T-cell (primary cell): ENCODE data around the gene C5orf22. TPM values are rescaled to one million over a fixed set of nuclear protein-coding genes. Genes with fewer than 3 reads are reported as not detected.

ENCODE experiments used
- ATAC-seq, 4 experiments: fragments of 200-7000 bp in 3 of 4; fragments of 150-1000 bp in 1 of 4; cut with Tn5 transposase; replicated peaks in 1 of 4; 1 replicate in 3 of 4; 2 replicates in 1 of 4; pipeline ENCODE4 v1.10.0; 2021; ENCODE audit warnings: moderate library complexity in 3 of 4, mild to moderate bottlenecking in 2 of 4, moderate number of reproducible peaks in 1 of 4
- CTCF ChIA-PET, 2 donors: fragments of 300-600 bp; sonication (Branson Sonifier 250); formaldehyde crosslinking; loops; one replicate each; lab custom pipeline; 2022; ENCODE audit warnings: antibody characterized with exemption in 2 of 2; lab: Charles Lee
- POLR2A ChIA-PET, 2 donors: fragments of 300-600 bp; sonication (Branson Sonifier 250); formaldehyde crosslinking; loops; one replicate each; lab custom pipeline; 2022; ENCODE audit warnings: antibody characterized with exemption in 2 of 2; lab: Charles Lee
- DNase-seq, 35 experiments: peaks; one replicate each; pipeline versions ENCODE4 v3.0.0 to v3.0.0-alpha.2; 2013 to 2023
- H3K27ac ChIP-seq: one replicate; pipeline ENCODE4 v1.5.1; 2013; ENCODE audit warnings: low read length
- H3K27me3 ChIP-seq, 2 experiments: replicated peaks in 1 of 2; 1 replicate in 1 of 2; 2 replicates in 1 of 2; pipeline versions ENCODE4 v1.6.1 to v1.7.0; 2013; ENCODE audit warnings: low read length in 1 of 2, mixed read lengths in 1 of 2; ENCODE audit not compliant: control insufficient read depth in 2 of 2, insufficient read depth in 2 of 2; ENCODE audit errors: extremely low read depth in 1 of 2
- H3K36me3 ChIP-seq, 2 donors: 1 replicate in 1 of 2; 2 replicates in 1 of 2; pipeline versions ENCODE4 v1.6.1 to v1.7.0; 2013; ENCODE audit warnings: low read length in 1 of 2; ENCODE audit not compliant: control insufficient read depth in 2 of 2, insufficient read depth in 1 of 2; ENCODE audit errors: extremely low read depth in 1 of 2
- H3K4me1 ChIP-seq, 2 experiments: 1 replicate in 1 of 2; 2 replicates in 1 of 2; pipeline versions ENCODE4 v1.6.1 to v1.7.0; 2013; ENCODE audit warnings: low read length in 2 of 2, mixed read lengths in 1 of 2; ENCODE audit not compliant: insufficient read depth in 2 of 2, control insufficient read depth in 1 of 2; ENCODE audit errors: extremely low read depth in 1 of 2
- H3K4me3 ChIP-seq, 2 donors: 1 replicate in 1 of 2; 2 replicates in 1 of 2; pipeline versions ENCODE4 v1.5.1 to v1.7.0; 2013; ENCODE audit warnings: mild to moderate bottlenecking in 2 of 2, low read length in 1 of 2, moderate library complexity in 1 of 2; ENCODE audit not compliant: control insufficient read depth in 1 of 2; ENCODE audit errors: extremely low read depth in 1 of 2
- H3K9me3 ChIP-seq: 2 replicates; pipeline ENCODE4 v1.7.0; 2013
- H3K27ac Mint-ChIP-seq, 2 donors: one replicate each; pipeline ENCODE4 v1.8.0; 2020 to 2021; ENCODE audit warnings: mild to moderate bottlenecking in 2 of 2, mixed read lengths in 2 of 2
- H3K27me3 Mint-ChIP-seq, 2 donors: one replicate each; pipeline ENCODE4 v1.8.0; 2021 to 2022; ENCODE audit warnings: mixed read lengths in 2 of 2
- H3K36me3 Mint-ChIP-seq: one replicate; pipeline ENCODE4 v1.8.0; 2021; ENCODE audit warnings: mixed read lengths
- H3K4me1 Mint-ChIP-seq, 3 donors: one replicate each; pipeline ENCODE4 v1.8.0; 2020 to 2022; ENCODE audit warnings: mixed read lengths in 3 of 3, mild to moderate bottlenecking in 1 of 3
- H3K4me3 Mint-ChIP-seq, 3 donors: one replicate each; pipeline ENCODE4 v1.8.0; 2020 to 2022; ENCODE audit warnings: mild to moderate bottlenecking in 3 of 3, mixed read lengths in 3 of 3, moderate library complexity in 3 of 3
- H3K9me3 Mint-ChIP-seq, 3 donors: one replicate each; pipeline ENCODE4 v1.8.0; 2020 to 2022; ENCODE audit warnings: mixed read lengths in 3 of 3
- WGBS: methylation state at CpG from one replicate; pipeline ENCODE4 v1.1.5; 2013; ENCODE audit warnings: missing lambda C conversion rate; ENCODE audit not compliant: insufficient coverage; 5-methylcytosine and 5-hydroxymethylcytosine counted together
- total RNA-seq, 35 experiments: library from RNA in 6 of 35; stranded (reverse) in 6 of 35; fragments of 120-200 nt in 1 of 35; gene quantifications; one replicate each; pipeline versions ENCODE4 v1.2.1 to v1.2.4 and lab custom pipeline; 2013 to 2026

The C5orf22 gene
- total RNA-seq, 5 donors from 2014 or later (not counting 1 experiment from before 2014, with no cell fraction given), result 16.0 to 30.3 (median 26.8) TPM

DNA sequence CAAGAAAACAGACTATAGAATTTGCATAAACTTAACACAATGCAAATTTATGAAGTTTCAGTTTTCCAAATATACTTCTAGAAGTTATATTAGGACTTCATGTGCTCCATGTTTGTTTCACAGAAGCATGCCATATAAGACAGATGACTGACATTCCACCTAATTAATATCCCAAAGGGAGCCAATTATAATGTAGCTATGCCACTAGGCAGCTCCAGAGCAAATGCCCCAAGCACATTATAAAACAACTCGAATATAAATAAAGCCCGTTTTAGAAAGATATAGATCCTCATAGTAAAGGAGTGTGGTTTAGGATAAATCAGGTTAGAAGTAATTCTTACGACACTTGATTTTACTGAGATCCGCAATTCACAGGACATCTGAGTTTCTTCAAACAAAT is 9.1 kb upstream of the C5orf22 start:
- no peak overlapping the region for H3K27ac Mint-ChIP-seq
- peaks cover 2 to 67% of the 10 kb centered on the region in 2 donors for H3K36me3 ChIP-seq
- H3K9me3 ChIP-seq, result no peaks in the 10 kb centered on the region
- H3K4me3 Mint-ChIP-seq, result no peak overlapping the region
- no peaks in the 10 kb centered on the region for H3K27me3 Mint-ChIP-seq
- H3K36me3 Mint-ChIP-seq, result peaks cover 60% of the 10 kb centered on the region
- H3K27ac ChIP-seq, result no peak overlapping the region
- ATAC-seq, result no peak
- no peaks in the 10 kb centered on the region for H3K4me1 ChIP-seq
- CTCF ChIA-PET, result interaction anchor here in 1 of 2 donors (0.6 kb wide), 1 partner anchor 67 kb away, joined by 3 read pairs; no protein-coding TSS in a partner anchor
- no peak for DNase-seq
- H3K4me1 Mint-ChIP-seq, result peaks cover 16 to 23% (median 16%) of the 10 kb centered on the region in 3 donors
- H3K4me3 ChIP-seq, result no peak overlapping the region
- no peaks in the 10 kb centered on the region for H3K9me3 Mint-ChIP-seq
- H3K27me3 ChIP-seq, result no peaks in the 10 kb centered on the region
- WGBS, result no CpG with 5 or more reads among the region's 4 CpGs
- POLR2A ChIA-PET, result no interaction called here

DNA sequence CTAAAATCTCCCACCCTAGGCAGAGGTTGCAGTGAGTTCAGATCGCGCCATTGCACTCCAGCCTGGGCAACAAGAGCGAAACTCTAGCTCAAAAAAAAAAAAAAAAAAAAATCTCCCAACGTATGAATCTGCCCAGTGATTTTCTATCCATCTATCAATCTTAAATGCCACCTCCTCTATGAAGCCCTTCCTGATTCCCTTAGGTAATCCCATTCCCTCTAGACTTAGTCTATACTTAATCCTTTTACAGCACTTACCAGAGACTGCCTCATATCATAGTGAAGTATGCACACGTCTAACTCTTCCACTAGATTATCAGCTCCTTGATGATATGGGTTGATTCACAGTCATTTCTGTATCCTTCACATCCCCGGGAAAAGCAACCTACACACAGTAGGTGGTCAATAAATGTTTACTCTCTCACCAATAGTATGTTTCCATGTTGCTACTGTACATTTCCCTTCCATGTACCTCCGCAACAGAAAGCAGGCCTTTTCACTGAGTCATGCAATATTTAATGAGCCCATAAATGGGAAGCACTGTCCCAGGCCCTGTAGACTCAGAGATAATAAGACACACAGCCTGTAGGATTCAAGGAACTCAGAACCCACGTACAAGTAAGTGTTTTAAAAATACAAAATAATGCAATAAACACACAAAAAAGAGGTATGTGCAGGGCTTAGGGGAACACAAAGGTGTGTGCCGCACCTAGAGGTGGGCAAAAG is 1.4 kb upstream of the C5orf22 start:
- Histone ChIP-seq H3K27ac (no peak overlapping the region), H3K4me1 (peaks cover 22 to 29% of the 10 kb centered on the region in 2 experiments), H3K36me3 (peaks cover 17 to 48% of the 10 kb centered on the region in 2 donors), H3K9me3 (no peaks in the 10 kb centered on the region), H3K27me3 (no peaks in the 10 kb centered on the region), H3K4me3 (peak overlapping the region in 1 of 2 donors; percentile 91)
- no peaks in the 10 kb centered on the region for H3K9me3 Mint-ChIP-seq
- ChIA-PET CTCF (interaction anchor here in 1 of 2 donors (0.6 to 1.3 kb wide), 2 partner anchors 562 to 701 kb away, joined by 3 read pairs; no protein-coding TSS in a partner anchor), POLR2A (interaction anchor here (0.5 to 0.6 kb wide), 2 partner anchors 11 to 12 kb away, joined by 3 to 6 read pairs; no protein-coding TSS in a partner anchor)
- ATAC-seq (no peak), DNase-seq (no peak)
- H3K27ac Mint-ChIP-seq, result peak overlapping the region in 1 of 2 donors; percentile 95
- H3K36me3 Mint-ChIP-seq, result peaks cover 50% of the 10 kb centered on the region
- H3K4me1 Mint-ChIP-seq, result peaks cover 56 to 73% (median 72%) of the 10 kb centered on the region in 3 donors
- WGBS, result 53% methylated on average over 3 of the region's 9 CpGs
- H3K4me3 Mint-ChIP-seq, result peak overlapping the region; percentile 98 to 100 (median 99)
- H3K27me3 Mint-ChIP-seq, result no peaks in the 10 kb centered on the region

- peak; percentile 28 to 38 (median 36) for ATAC-seq
- Histone ChIP-seq H3K27ac (peak overlapping the region; percentile 47), H3K36me3 (peaks cover 15 to 44% of the 10 kb centered on the region in 2 donors), H3K27me3 (no peaks in the 10 kb centered on the region), H3K4me1 (peaks cover 22 to 29% of the 10 kb centered on the region in 2 experiments), H3K4me3 (peak overlapping the region; percentile 78 to 91), H3K9me3 (no peaks in the 10 kb centered on the region)
- Mint-ChIP-seq H3K36me3 (peaks cover 47% of the 10 kb centered on the region), H3K4me1 (peaks cover 56 to 74% (median 73%) of the 10 kb centered on the region in 3 donors), H3K4me3 (peak overlapping the region; percentile 98 to 100 (median 99)), H3K27me3 (no peaks in the 10 kb centered on the region), H3K27ac (peak overlapping the region; percentile 95 to 96), H3K9me3 (no peaks in the 10 kb centered on the region)
- 0% methylated on average over 12 of the region's 13 CpGs for WGBS
- peak in 13 of 35 experiments; percentile 2 to 30 (median 6) for DNase-seq
- POLR2A ChIA-PET, result interaction anchor here in 1 of 2 donors (0.6 kb wide), 1 partner anchor 1061 kb away, joined by 4 read pairs; no protein-coding TSS in a partner anchor
- CTCF ChIA-PET, result interaction anchor here in 1 of 2 donors (0.7 to 0.9 kb wide), 2 partner anchors 711 to 799 kb away, joined by 3 read pairs; no protein-coding TSS in a partner anchor
Observed at GRCh38 chr5:31531543-31531887, 586 bp upstream of the C5orf22 start.

GRCh38 chr5:31534527-31535046 is 2.5 kb downstream of the C5orf22 start:
- peaks cover 47 to 69% (median 67%) of the 10 kb centered on the region in 3 donors for H3K4me1 Mint-ChIP-seq
- H3K4me3 ChIP-seq, result no peak overlapping the region
- ATAC-seq, result no peak

DNA sequence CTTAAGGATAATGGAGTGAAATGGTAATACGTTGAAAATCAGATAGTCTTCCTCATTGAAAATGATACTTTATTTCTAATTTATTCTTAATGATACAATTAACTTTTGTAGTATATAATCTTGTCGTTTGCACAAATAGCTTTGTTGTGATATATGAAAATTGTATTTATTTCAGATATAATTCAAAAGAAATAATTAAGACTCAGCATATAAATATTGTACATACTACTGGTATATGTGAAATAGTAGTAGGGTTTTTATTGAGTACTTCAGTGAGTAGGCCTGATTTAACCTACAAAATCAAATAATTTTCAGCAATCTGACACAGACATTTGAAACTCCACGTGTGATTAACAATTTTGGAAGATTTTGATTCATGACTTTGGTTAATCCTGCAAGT is 4.8 kb downstream of the C5orf22 start:
- H3K9me3 Mint-ChIP-seq, result no peaks in the 10 kb centered on the region
- no peak overlapping the region for H3K4me3 Mint-ChIP-seq
- no peaks in the 10 kb centered on the region for H3K27me3 ChIP-seq
- no peak for ATAC-seq
- H3K9me3 ChIP-seq, result no peaks in the 10 kb centered on the region
- no peaks in the 10 kb centered on the region for H3K27me3 Mint-ChIP-seq
- no peak overlapping the region for H3K27ac Mint-ChIP-seq
- POLR2A ChIA-PET, result interaction anchor here in 1 of 2 donors (0.6 kb wide), 1 partner anchor 814 kb away, joined by 9 read pairs; no protein-coding TSS in a partner anchor
- H3K27ac ChIP-seq, result no peak overlapping the region
- no peak overlapping the region for H3K4me3 ChIP-seq
- CTCF ChIA-PET, result interaction anchor here in 1 of 2 donors (1.9 kb wide), 1 partner anchor 556 kb away, joined by 5 read pairs; no protein-coding TSS in a partner anchor
- 100% methylated on average over 1 of the region's 3 CpGs for WGBS
- H3K36me3 Mint-ChIP-seq, result peaks cover 38% of the 10 kb centered on the region
- peaks cover 25 to 49% (median 47%) of the 10 kb centered on the region in 3 donors for H3K4me1 Mint-ChIP-seq
- DNase-seq, result no peak
- peaks cover 12 to 62% of the 10 kb centered on the region in 2 donors for H3K36me3 ChIP-seq
- peaks cover 11 to 14% of the 10 kb centered on the region in 2 experiments for H3K4me1 ChIP-seq

More at GRCh38 chr5:31534527-31535046, 2.5 kb downstream of the C5orf22 start:
- Histone ChIP-seq H3K36me3 (peaks cover 12 to 41% of the 10 kb centered on the region in 2 donors), H3K4me1 (peaks cover 22 to 29% of the 10 kb centered on the region in 2 experiments), H3K27ac (no peak overlapping the region), H3K9me3 (no peaks in the 10 kb centered on the region), H3K27me3 (no peaks in the 10 kb centered on the region)
- H3K36me3 Mint-ChIP-seq, result peaks cover 35% of the 10 kb centered on the region
- no peak for DNase-seq
- no peaks in the 10 kb centered on the region for H3K27me3 Mint-ChIP-seq
- no peak overlapping the region for H3K27ac Mint-ChIP-seq
- peak overlapping the region; percentile 0 to 59 (median 5) for H3K4me3 Mint-ChIP-seq
- ChIA-PET POLR2A (interaction anchor here in 1 of 2 donors (0.6 kb wide), 1 partner anchor 15 kb away, joined by 3 read pairs; no protein-coding TSS in a partner anchor), CTCF (no interaction called here)
- WGBS, result 100% methylated on average over 1 of the region's 1 CpG
- H3K9me3 Mint-ChIP-seq, result no peaks in the 10 kb centered on the region

DNA sequence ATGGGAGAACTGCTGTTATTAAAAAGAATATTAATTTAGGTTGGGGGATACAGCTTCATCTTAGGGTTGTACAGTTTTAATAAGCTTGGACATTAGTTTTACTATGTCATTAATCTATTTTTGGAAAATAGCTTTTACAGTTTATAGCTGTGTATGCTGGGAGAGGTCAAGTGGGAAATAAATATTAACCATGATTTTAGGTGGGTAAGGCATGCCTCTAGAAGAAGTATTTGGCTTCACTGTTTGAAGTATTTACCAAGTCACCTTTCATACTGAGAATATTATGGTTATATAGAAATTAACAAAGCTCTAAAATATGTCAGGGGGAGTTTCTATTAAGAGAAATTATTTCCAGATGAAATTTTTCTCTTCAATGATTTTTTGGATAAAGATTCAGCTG is 5.2 kb downstream of the C5orf22 start:
- ChIA-PET CTCF (interaction anchor here in 1 of 2 donors (1.9 kb wide), 1 partner anchor 555 kb away, joined by 5 read pairs; no protein-coding TSS in a partner anchor), POLR2A (interaction anchor here in 1 of 2 donors (0.6 kb wide), 1 partner anchor 814 kb away, joined by 9 read pairs; no protein-coding TSS in a partner anchor)
- no peaks in the 10 kb centered on the region for H3K27me3 ChIP-seq
- H3K4me3 ChIP-seq, result no peak overlapping the region
- DNase-seq (no peak), ATAC-seq (no peak)
- Mint-ChIP-seq H3K27me3 (no peaks in the 10 kb centered on the region), H3K4me1 (peaks cover 20 to 46% (median 42%) of the 10 kb centered on the region in 3 donors), H3K36me3 (peaks cover 39% of the 10 kb centered on the region), H3K9me3 (no peaks in the 10 kb centered on the region), H3K27ac (no peak overlapping the region), H3K4me3 (no peak overlapping the region)
- peaks cover 11 to 14% of the 10 kb centered on the region in 2 experiments for H3K4me1 ChIP-seq
- H3K9me3 ChIP-seq, result no peaks in the 10 kb centered on the region
- H3K27ac ChIP-seq, result no peak overlapping the region
- peaks cover 13 to 66% of the 10 kb centered on the region in 2 donors for H3K36me3 ChIP-seq
